ENCODE measurements around the gene STON1. TPM values are rescaled to one million over a fixed set of nuclear protein-coding genes. Genes with fewer than 3 reads are reported as not detected.
"Not testable (repeated sequence)": the region's sequence is repeated elsewhere in the genome, so short reads cannot be mapped to it uniquely, and the experiment has no call there.

STON1 gene
- total RNA-seq, 8 experiments from 2014 or later: 3.3 to 70.9 (median 8.5) TPM

GRCh38 chr2:48588745-48589144, 58.8 kb downstream of the STON1 start:
- WGBS, 10 experiments: 50 to 100% (median 64%) methylated on average over 1 of the region's 1 CpG; no CpG with 5 or more reads in 5 of the 10 experiments
- H3K4me1 ChIP-seq (replicated peaks in 1 of 2): peaks cover 28 to 38% of the 10 kb centered on the region in 2 donors
- no peak overlapping the region for H3K27ac ChIP-seq
- no peak for ATAC-seq (replicated peaks in 6 of 8)
- H3K4me3 ChIP-seq: no peak overlapping the region
- in situ Hi-C loops (cut with MboI; ENCODE audit: low pct_unique_long_range_greater_than_20kb in 2 of 9, low sequenced_read_pairs in 9 of 9, unreplicated experiment in 9 of 9): no loop called here

DNA sequence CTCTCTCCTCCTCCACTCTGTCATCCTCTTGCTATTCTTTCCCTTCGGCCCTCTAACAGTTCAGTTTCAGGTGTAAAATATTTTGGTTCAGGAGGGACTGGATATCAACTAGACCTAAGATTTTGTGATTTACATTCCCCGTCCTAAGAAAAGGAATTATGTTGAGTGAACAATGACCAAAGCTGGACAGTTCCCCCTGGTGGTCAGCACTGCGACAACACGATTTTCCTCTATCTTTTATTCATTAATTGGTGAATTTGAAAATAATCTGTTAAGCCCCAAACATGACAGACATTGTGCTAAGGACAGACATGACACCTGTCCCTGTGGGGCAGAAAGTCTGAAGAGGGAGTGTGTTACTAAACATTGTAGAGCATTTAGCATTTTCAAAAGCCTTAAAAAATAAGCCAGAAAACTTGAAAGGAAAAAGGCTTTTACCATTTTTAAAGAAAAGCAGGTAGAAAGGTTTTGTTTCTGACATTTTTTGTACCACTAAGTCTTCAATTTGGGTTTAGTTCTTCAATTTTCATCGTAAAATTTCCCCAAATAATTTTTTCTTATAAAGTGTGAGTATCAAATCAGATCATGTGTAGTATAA, 59.3 kb downstream of the STON1 start:
- 0 to 82% (median 30%) methylated on average over 2 to 5 of the region's 5 CpGs for WGBS, 10 experiments
- no peak overlapping the region for H3K4me3 ChIP-seq
- peaks cover 28 to 38% of the 10 kb centered on the region in 2 donors for H3K4me1 ChIP-seq (replicated peaks in 1 of 2)
- H3K27ac ChIP-seq: no peak overlapping the region
- peak in 3 of 8 experiments; percentile 39 to 50 (median 44) for ATAC-seq (replicated peaks in 6 of 8)
- in situ Hi-C loops (cut with MboI; ENCODE audit: low pct_unique_long_range_greater_than_20kb in 2 of 9, low sequenced_read_pairs in 9 of 9, unreplicated experiment in 9 of 9): no loop called here

GRCh38 chr2:48590017-48590416, 60.1 kb downstream of the STON1 start:
- ATAC-seq (replicated peaks in 6 of 8): peak in 3 of 8 experiments; percentile 40 to 61 (median 59)
- in situ Hi-C loops (cut with MboI; ENCODE audit: low pct_unique_long_range_greater_than_20kb in 2 of 9, low sequenced_read_pairs in 9 of 9, unreplicated experiment in 9 of 9): no loop called here
- Histone ChIP-seq H3K27ac (no peak overlapping the region), H3K4me3 (no peak overlapping the region), H3K4me1 (replicated peaks in 1 of 2) (peaks cover 28 to 38% of the 10 kb centered on the region in 2 donors)
- 40 to 100% (median 64%) methylated on average over 1 of the region's 1 CpG; no CpG with 5 or more reads in 3 of the 10 experiments for WGBS, 10 experiments

GRCh38 chr2:48592067-48592466, 62.1 kb downstream of the STON1 start:
- in situ Hi-C loops (cut with MboI; ENCODE audit: low pct_unique_long_range_greater_than_20kb in 2 of 9, low sequenced_read_pairs in 9 of 9, unreplicated experiment in 9 of 9): no loop called here
- peaks cover 22 to 25% of the 10 kb centered on the region in 2 donors for H3K4me1 ChIP-seq (replicated peaks in 1 of 2)
- no peak for ATAC-seq (replicated peaks in 6 of 8)
- no peak overlapping the region for H3K4me3 ChIP-seq
- H3K27ac ChIP-seq: no peak overlapping the region
- 75 to 100% (median 100%) methylated on average over 1 to 2 of the region's 2 CpGs; no CpG with 5 or more reads in 2 of the 10 experiments for WGBS, 10 experiments

GRCh38 chr2:48596751-48597150, 66.8 kb downstream of the STON1 start:
- H3K27ac ChIP-seq; ATAC-seq (replicated peaks in 6 of 8); H3K4me3 ChIP-seq; in situ Hi-C loops (cut with MboI; ENCODE audit: low pct_unique_long_range_greater_than_20kb in 2 of 9, low sequenced_read_pairs in 9 of 9, unreplicated experiment in 9 of 9): not testable (repeated sequence)
- H3K4me1 ChIP-seq (replicated peaks in 1 of 2): peaks cover 7 to 13% of the 10 kb centered on the region in 2 donors
- WGBS, 10 experiments: 92 to 100% (median 100%) methylated on average over 1 to 5 of the region's 7 CpGs; no CpG with 5 or more reads in 3 of the 10 experiments

DNA sequence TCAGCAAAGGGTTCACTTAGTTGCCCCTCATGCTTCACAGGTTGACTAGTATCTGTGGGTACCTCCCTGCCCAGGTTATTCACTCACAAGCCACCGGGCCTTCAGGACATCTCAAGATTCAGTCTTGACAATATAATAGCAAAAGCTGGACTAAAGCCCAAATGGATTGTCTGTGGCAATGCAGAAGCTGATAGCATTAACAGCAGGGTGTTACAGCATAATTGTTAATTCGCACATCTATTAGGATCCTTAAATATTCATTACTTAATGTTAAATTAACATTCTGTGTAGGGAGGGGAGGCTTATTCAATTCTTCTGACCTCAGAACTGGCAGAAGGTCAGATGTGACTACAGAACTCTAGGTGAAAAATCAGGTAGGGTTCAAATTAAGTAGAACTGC, 67.5 kb downstream of the STON1 start:
- peak in 3 of 8 experiments; percentile 55 to 83 (median 73) for ATAC-seq (replicated peaks in 6 of 8)
- in situ Hi-C loops (cut with MboI; ENCODE audit: low pct_unique_long_range_greater_than_20kb in 2 of 9, low sequenced_read_pairs in 9 of 9, unreplicated experiment in 9 of 9): no loop called here
- 8 to 100% (median 90%) methylated on average over 1 to 2 of the region's 2 CpGs; no CpG with 5 or more reads in 2 of the 10 experiments for WGBS, 10 experiments

DNA sequence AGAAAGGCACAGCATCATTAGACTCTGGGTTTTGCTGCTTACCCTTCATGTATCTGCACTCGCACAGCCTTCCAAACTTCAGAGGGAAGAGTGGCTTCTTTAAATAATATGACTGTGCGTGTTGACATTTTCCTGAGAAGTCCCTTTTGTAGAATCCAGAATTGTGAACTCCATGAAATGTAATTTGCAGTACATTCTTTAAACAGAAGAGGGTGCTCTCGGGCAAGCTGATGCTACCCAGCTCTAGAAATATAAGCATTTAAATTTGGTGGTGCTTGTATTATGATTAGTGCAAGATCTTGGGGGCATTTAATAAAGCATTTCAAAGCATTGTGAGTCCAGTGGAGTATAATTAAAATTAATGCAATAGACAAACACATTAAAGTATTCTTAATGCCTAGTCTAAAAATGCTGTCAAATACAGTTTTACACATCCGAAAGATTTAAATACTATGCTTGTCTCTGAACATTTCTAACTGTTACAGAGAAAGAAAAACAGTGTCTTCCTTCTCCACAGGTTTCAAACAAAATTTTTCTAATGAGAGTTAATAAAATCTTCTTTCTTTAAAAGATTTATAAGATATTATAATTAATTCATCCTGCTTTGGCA, 70.4 kb downstream of the STON1 start:
- no peak overlapping the region for H3K4me3 ChIP-seq
- H3K4me1 ChIP-seq (replicated peaks in 1 of 2): peaks cover 7 to 13% of the 10 kb centered on the region in 2 donors
- peak in 6 of 8 experiments; percentile 16 to 56 (median 31) for ATAC-seq (replicated peaks in 6 of 8)
- 6 to 59% (median 25%) methylated on average over 2 to 4 of the region's 4 CpGs; no CpG with 5 or more reads in 2 of the 10 experiments for WGBS, 10 experiments
- in situ Hi-C loops (cut with MboI; ENCODE audit: low pct_unique_long_range_greater_than_20kb in 2 of 9, low sequenced_read_pairs in 9 of 9, unreplicated experiment in 9 of 9): loop anchor here in 3 of 9 experiments (10.0 to 25.0 kb wide), 4 partner anchors 137 to 1887 kb away; no protein-coding TSS in a partner anchor
- H3K27ac ChIP-seq: no peak overlapping the region

More for the DNA sequence above, 67.5 kb downstream of the STON1 start:
- Histone ChIP-seq H3K4me1 (replicated peaks in 1 of 2) (peaks cover 7 to 13% of the 10 kb centered on the region in 2 donors), H3K4me3 (no peak overlapping the region), H3K27ac (no peak overlapping the region)

- in situ Hi-C loops (cut with MboI; ENCODE audit: low pct_unique_long_range_greater_than_20kb in 2 of 9, low sequenced_read_pairs in 9 of 9, unreplicated experiment in 9 of 9): loop anchor here in 3 of 9 experiments (10.0 to 25.0 kb wide), 4 partner anchors 136 to 1886 kb away; no protein-coding TSS in a partner anchor
- ATAC-seq (replicated peaks in 6 of 8): no peak
- peaks cover 7 to 13% of the 10 kb centered on the region in 2 donors for H3K4me1 ChIP-seq (replicated peaks in 1 of 2)
- H3K4me3 ChIP-seq: no peak overlapping the region
- H3K27ac ChIP-seq: no peak overlapping the region
- 0 to 92% (median 43%) methylated on average over 1 to 3 of the region's 3 CpGs; no CpG with 5 or more reads in 1 of the 10 experiments for WGBS, 10 experiments
These were observed 71.0 kb downstream of the STON1 start for GRCh38 chr2:48600917-48601316.

DNA sequence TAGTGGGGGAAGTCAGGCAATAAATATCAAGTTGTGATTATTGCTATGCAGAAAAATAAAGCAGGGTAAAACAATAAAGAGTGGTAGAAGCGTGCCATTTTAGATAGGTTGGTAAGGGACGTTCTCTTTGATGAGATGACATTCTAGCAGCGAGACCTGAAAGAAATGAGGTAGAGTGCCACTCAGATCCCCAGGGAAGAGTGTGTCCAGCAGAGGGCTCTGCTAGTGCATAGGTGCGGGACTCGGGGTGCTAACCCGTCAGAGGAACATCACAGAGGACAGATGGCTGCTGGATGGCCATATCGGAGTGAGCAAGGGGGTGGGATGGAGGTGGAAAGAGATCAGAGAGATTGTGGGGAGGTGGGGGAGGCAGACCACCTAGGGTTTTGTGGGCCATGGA, 71.4 kb downstream of the STON1 start:
- 60 to 100% (median 90%) methylated on average over 1 to 7 of the region's 7 CpGs; no CpG with 5 or more reads in 1 of the 10 experiments for WGBS, 10 experiments

DNA sequence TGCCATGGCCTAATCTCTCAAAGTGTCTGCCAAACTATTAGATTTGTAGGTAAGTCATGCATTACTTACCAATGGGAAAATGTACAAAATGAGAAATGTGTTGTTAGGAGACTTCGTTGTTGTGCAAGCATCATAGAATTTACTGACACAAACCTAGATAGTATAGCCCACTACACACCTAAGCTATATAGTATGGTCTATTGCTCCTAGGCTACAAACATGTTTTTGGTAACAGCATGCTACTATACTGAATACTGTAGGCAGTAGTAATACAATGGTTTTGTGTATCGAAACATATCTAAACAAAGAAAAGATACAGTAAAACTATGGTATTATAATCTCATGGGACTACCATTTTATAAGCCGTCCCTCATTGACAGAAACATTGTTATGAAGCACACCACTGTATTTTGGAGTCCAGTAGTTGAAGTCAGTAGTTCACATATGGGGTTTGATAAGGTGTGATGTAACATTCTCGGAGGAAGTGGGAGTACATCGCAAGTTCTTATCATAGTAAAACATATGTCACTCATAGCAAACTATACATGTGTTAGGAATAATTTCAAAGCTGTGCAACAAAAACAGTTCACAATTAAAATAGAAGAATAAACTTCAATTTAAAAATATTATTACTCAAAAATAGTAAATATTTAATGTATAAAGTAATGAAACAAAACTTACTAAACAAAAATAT, 75.7 kb downstream of the STON1 start:
- WGBS, 10 experiments: 85 to 100% (median 92%) methylated on average over 1 to 5 of the region's 5 CpGs
- in situ Hi-C loops (cut with MboI; ENCODE audit: low pct_unique_long_range_greater_than_20kb in 2 of 9, low sequenced_read_pairs in 9 of 9, unreplicated experiment in 9 of 9): loop anchor here in 3 of 9 experiments (10.0 to 25.0 kb wide), 4 partner anchors 132 to 1882 kb away; no protein-coding TSS in a partner anchor
- Histone ChIP-seq H3K4me3 (no peak overlapping the region), H3K4me1 (replicated peaks in 1 of 2) (peaks cover 2 to 6% of the 10 kb centered on the region in 2 donors), H3K27ac (no peak overlapping the region)
- ATAC-seq (replicated peaks in 6 of 8): no peak

More for the DNA sequence above, 71.4 kb downstream of the STON1 start:
- H3K4me1 ChIP-seq (replicated peaks in 1 of 2): peaks cover 7 to 13% of the 10 kb centered on the region in 2 donors
- in situ Hi-C loops (cut with MboI; ENCODE audit: low pct_unique_long_range_greater_than_20kb in 2 of 9, low sequenced_read_pairs in 9 of 9, unreplicated experiment in 9 of 9): loop anchor here in 3 of 9 experiments (10.0 to 25.0 kb wide), 4 partner anchors 136 to 1886 kb away; no protein-coding TSS in a partner anchor
- peak in 4 of 8 experiments; percentile 9 to 31 (median 29) for ATAC-seq (replicated peaks in 6 of 8)
- H3K4me3 ChIP-seq: no peak overlapping the region
- H3K27ac ChIP-seq: no peak overlapping the region

- Histone ChIP-seq H3K4me1 (replicated peaks in 1 of 2) (no peaks in the 10 kb centered on the region), H3K4me3 (no peak overlapping the region), H3K27ac (no peak overlapping the region)
- 0 to 100% (median 68%) methylated on average over 1 to 10 of the region's 10 CpGs for WGBS, 10 experiments
- ATAC-seq (replicated peaks in 6 of 8): no peak
- in situ Hi-C loops (cut with MboI; ENCODE audit: low pct_unique_long_range_greater_than_20kb in 2 of 9, low sequenced_read_pairs in 9 of 9, unreplicated experiment in 9 of 9): loop anchor here in 3 of 9 experiments (10.0 to 25.0 kb wide), 4 partner anchors 130 to 1880 kb away; no protein-coding TSS in a partner anchor
These were observed 77.5 kb downstream of the STON1 start for GRCh38 chr2:48607307-48608014.

DNA sequence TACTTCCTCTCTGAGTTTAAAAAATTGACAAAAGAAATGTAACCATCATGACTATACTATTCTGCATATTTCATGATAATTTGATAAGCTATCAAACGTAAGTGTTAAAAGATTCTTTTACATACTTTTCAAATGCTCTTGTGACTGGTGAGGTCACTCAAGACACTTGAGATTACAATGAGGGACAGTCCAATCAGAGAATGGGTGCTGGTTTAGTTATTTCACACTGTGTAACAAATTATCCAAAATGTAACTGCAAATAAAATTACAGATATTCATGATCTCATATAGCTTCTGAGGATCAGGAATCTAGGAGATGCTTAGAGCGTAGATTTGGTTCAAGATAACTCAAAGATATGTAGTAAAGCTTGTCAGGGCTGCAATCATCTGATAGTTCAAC, 83.3 kb downstream of the STON1 start:
- WGBS, 10 experiments: 10 to 100% (median 79%) methylated on average over 1 to 2 of the region's 2 CpGs; no CpG with 5 or more reads in 1 of the 10 experiments
- Histone ChIP-seq H3K4me3 (no peak overlapping the region), H3K27ac (no peak overlapping the region), H3K4me1 (replicated peaks in 1 of 2) (no peaks in the 10 kb centered on the region)
- no peak for ATAC-seq (replicated peaks in 6 of 8)
- in situ Hi-C loops (cut with MboI; ENCODE audit: low pct_unique_long_range_greater_than_20kb in 2 of 9, low sequenced_read_pairs in 9 of 9, unreplicated experiment in 9 of 9): loop anchor here in 2 of 9 experiments (25.0 kb wide), 3 partner anchors 124 to 1874 kb away; no protein-coding TSS in a partner anchor
